ENCODE data around the gene C21orf58.
"Not testable (repeated sequence)": the region's sequence is repeated elsewhere in the genome, so short reads cannot be mapped to it uniquely, and the experiment has no call there.

The C21orf58 gene

GRCh38 chr21:46323710-46324389, at the start of gene C21orf58, which contains the start of gene PCNT:
TSS of gene C21orf58 (minus strand) at chr21:46323870. CDS start at chr21:46322738, 1,132 bp downstream.
TSS of gene PCNT (plus strand) at chr21:46324156. CDS start at chr21:46324229, 73 bp downstream.
- peak; percentile 99 for DNase-seq (ENCODE audit: low spot score)
- in situ Hi-C loops (cut with MboI; ENCODE audit: low pct_unique_long_range_greater_than_20kb, low sequenced_read_pairs, unreplicated experiment), result no loop called here
- TF ChIP-seq, protein P1, sequence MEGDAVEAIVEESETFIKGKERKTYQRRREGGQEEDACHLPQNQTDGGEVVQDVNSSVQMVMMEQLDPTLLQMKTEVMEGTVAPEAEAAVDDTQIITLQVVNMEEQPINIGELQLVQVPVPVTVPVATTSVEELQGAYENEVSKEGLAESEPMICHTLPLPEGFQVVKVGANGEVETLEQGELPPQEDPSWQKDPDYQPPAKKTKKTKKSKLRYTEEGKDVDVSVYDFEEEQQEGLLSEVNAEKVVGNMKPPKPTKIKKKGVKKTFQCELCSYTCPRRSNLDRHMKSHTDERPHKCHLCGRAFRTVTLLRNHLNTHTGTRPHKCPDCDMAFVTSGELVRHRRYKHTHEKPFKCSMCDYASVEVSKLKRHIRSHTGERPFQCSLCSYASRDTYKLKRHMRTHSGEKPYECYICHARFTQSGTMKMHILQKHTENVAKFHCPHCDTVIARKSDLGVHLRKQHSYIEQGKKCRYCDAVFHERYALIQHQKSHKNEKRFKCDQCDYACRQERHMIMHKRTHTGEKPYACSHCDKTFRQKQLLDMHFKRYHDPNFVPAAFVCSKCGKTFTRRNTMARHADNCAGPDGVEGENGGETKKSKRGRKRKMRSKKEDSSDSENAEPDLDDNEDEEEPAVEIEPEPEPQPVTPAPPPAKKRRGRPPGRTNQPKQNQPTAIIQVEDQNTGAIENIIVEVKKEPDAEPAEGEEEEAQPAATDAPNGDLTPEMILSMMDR (IDR thresholded peaks at IDR 0.05; ENCODE audit: extremely low read depth, insufficient read depth, missing control alignments), result no peak

GRCh38 chr21:46372947-46373346, 49.3 kb upstream of the C21orf58 start:
- in situ Hi-C loops (cut with MboI; ENCODE audit: low pct_unique_long_range_greater_than_20kb, low sequenced_read_pairs, unreplicated experiment); DNase-seq (ENCODE audit: low spot score): not testable (repeated sequence)

DNA sequence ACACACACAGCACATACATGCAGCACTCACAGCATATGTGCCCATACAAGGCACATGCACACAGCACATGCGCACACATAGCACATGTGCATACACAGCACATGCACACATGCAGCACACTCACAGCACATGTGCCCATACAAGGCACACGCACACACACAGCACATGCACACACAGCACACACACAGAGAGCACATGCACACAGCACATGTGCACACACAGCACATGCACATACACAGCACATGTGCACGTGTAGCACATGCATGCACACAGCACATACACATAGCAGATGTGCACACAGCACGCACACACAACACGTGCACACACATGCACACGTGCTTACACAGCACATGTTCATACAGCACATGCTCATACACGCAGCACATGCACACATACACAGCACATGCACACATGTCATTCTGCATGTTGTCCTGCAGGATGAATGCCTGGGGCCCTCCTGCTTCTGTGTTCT, 48.4 kb upstream of the C21orf58 start:
- TF ChIP-seq, protein P1 (IDR thresholded peaks at IDR 0.05; ENCODE audit: extremely low read depth, insufficient read depth, missing control alignments), result no peak
- DNase-seq (ENCODE audit: low spot score), result no peak
- in situ Hi-C loops (cut with MboI; ENCODE audit: low pct_unique_long_range_greater_than_20kb, low sequenced_read_pairs, unreplicated experiment), result no loop called here

GRCh38 chr21:46371204-46372013, 47.7 kb upstream of the C21orf58 start:
- TF ChIP-seq, protein P1 (IDR thresholded peaks at IDR 0.05; ENCODE audit: extremely low read depth, insufficient read depth, missing control alignments), result no peak
- DNase-seq (ENCODE audit: low spot score), result peak; percentile 64
- in situ Hi-C loops (cut with MboI; ENCODE audit: low pct_unique_long_range_greater_than_20kb, low sequenced_read_pairs, unreplicated experiment), result no loop called here

DNA sequence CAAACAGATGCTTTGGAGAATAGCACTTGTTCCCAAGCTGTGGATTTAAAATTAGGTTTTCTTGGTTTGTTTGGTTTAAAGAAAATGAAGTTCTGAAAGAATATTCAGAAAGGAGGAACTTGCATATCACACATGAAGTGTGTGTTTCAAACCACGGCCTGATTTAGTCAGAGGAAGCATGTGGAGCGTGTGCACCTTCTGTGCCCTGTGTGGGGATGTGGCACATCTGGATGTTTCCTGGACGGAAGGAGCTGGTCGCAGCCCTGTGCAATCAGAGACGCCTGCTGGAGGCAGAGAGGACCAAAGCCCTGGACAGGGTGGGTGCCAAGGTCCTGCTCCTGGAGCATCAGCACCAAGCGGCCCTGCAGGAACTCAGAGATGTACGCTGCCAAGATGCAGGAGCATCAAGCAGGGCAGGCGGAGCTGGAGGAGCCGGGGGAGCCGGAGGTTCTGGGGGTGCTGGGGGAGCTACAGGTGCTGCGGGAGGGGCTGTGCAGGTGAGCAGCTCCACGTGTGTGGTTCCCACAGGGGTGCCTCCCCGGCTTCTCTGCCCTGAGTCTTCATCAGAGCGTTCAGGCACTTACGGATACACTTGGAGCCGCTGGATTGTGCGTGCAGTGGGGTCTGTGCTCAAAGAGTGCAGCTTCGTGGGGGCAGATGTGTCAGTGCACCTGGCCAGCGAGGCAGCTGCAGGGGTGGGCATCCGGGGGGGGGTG, 46.0 kb upstream of the C21orf58 start:
- in situ Hi-C loops (cut with MboI; ENCODE audit: low pct_unique_long_range_greater_than_20kb, low sequenced_read_pairs, unreplicated experiment), result no loop called here
- TF ChIP-seq, protein P1 (IDR thresholded peaks at IDR 0.05; ENCODE audit: extremely low read depth, insufficient read depth, missing control alignments), result no peak
- no peak for DNase-seq (ENCODE audit: low spot score)

DNA sequence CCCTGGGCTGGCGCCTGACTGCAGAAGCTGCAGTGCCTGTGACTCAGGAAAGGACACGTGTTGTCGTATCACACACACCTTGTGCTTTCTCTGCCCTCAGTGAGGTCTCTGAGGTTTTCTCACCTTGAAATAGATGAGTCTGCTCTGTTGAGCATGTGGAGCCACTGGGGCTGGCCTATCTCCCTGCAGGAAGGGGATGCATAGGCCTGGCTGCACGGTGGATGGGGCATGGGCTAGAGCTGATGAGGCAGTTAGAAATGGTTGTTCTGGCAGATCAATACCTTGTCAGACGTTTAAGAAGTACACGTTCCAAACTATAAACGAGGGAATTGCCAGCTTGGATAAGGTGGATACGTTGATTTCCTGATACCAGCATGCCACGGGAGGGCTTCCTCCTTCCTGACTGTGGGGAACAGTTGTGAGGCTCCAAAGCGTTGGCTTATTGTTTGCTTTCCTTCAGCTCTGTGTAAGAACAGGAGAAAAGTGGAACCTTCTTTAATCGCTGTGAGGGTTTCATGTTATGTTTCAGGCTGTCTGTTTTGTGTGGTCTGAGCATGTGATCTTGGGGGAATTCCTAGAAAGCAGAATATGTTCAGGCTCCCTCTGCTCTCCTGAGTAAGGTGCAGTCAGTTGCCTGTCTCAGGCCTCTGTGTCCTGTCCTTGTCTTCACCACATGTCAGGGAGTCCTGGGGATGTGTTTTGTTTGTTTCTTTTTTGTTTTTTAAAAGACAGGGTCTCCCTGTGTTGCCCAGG, 45.0 kb upstream of the C21orf58 start:
- DNase-seq (ENCODE audit: low spot score), result peak; percentile 90
- in situ Hi-C loops (cut with MboI; ENCODE audit: low pct_unique_long_range_greater_than_20kb, low sequenced_read_pairs, unreplicated experiment), result no loop called here
- TF ChIP-seq, protein P1 (IDR thresholded peaks at IDR 0.05; ENCODE audit: extremely low read depth, insufficient read depth, missing control alignments), result no peak

Data from GM13977 (cell line).